ENCODE data around the gene CPEB2. TPM values are rescaled to one million over a fixed set of nuclear protein-coding genes. Genes with fewer than 3 reads are reported as not detected.
A peak's percentile ranks its signal among the peaks of the same experiment; 100 is the strongest.

CPEB2 gene
- total RNA-seq, 6 experiments from 2014 or later = 9.1 to 16.3 (median 12.9) TPM

DNA sequence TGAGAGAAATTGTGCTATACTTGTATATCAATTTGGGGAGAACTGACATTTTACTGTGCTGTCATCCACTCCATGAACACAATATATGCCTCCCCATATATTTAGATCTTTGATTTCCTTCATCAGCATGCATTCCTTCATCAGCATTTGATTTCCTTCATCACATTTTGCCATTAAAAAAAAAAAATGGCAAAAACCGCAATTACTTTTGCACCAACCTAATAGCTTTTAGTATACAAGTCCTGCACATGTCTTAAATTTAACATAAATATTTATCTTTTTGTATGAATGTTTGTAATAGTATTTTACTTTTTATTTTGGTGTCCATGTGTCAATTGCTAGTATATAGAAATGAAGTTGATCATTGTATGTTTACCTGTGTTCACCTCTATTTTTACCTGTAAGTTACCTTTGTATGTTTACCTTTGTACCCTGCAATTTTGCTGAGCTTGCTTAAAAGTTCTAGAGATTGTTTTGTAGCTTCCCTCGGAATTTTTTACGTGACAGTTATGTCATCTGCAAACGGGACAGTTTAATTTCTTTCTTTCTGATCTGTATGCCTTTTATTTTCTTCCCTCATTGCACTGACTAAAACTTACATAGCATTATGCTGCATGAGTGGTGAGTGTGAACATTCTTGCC is 86.2 kb downstream of the CPEB2 start:
- DNase-seq (no peak), ATAC-seq (peak in 1 of 4 donors; percentile 13)
- intact Hi-C loops (cut with DNase I) = no loop called here
- no peak overlapping the region for H3K27ac ChIP-seq
- 42% methylated on average over 4 of the region's 4 CpGs for WGBS (ENCODE audit: insufficient coverage, low coverage, low lambda C conversion rate, missing lambda C conversion rate)
- no peaks in the 10 kb centered on the region for H3K36me3 ChIP-seq
- H3K4me1 ChIP-seq = no peaks in the 10 kb centered on the region
- no peaks in the 10 kb centered on the region for H3K27me3 ChIP-seq
- TF ChIP-seq, protein P1, sequence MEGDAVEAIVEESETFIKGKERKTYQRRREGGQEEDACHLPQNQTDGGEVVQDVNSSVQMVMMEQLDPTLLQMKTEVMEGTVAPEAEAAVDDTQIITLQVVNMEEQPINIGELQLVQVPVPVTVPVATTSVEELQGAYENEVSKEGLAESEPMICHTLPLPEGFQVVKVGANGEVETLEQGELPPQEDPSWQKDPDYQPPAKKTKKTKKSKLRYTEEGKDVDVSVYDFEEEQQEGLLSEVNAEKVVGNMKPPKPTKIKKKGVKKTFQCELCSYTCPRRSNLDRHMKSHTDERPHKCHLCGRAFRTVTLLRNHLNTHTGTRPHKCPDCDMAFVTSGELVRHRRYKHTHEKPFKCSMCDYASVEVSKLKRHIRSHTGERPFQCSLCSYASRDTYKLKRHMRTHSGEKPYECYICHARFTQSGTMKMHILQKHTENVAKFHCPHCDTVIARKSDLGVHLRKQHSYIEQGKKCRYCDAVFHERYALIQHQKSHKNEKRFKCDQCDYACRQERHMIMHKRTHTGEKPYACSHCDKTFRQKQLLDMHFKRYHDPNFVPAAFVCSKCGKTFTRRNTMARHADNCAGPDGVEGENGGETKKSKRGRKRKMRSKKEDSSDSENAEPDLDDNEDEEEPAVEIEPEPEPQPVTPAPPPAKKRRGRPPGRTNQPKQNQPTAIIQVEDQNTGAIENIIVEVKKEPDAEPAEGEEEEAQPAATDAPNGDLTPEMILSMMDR (IDR thresholded peaks at IDR 0.05) = no peak
- no peak for TF ChIP-seq POLR2A (IDR thresholded peaks at IDR 0.05)
- H3K4me3 ChIP-seq = no peak overlapping the region
- H3K9me3 ChIP-seq = no peaks in the 10 kb centered on the region

- no peak for ATAC-seq
Observed at GRCh38 chr4:15089979-15090378, 87.7 kb downstream of the CPEB2 start.

GRCh38 chr4:15100380-15100779 is 98.1 kb downstream of the CPEB2 start:
- intact Hi-C loops (cut with DNase I) = no loop called here
- WGBS (ENCODE audit: insufficient coverage, low coverage, low lambda C conversion rate, missing lambda C conversion rate) = 67% methylated on average over 1 of the region's 1 CpG

More at GRCh38 chr4:15089979-15090378, 87.7 kb downstream of the CPEB2 start:
- Histone ChIP-seq H3K4me1 (no peaks in the 10 kb centered on the region), H3K4me3 (no peak overlapping the region), H3K36me3 (no peaks in the 10 kb centered on the region), H3K9me3 (no peaks in the 10 kb centered on the region), H3K27me3 (no peaks in the 10 kb centered on the region), H3K27ac (no peak overlapping the region)
- no peak for DNase-seq
- intact Hi-C loops (cut with DNase I) = no loop called here
- WGBS (ENCODE audit: insufficient coverage, low coverage, low lambda C conversion rate, missing lambda C conversion rate) = 88% methylated on average over 3 of the region's 3 CpGs
- no peak for TF ChIP-seq POLR2A (IDR thresholded peaks at IDR 0.05)
- TF ChIP-seq, protein P1 (IDR thresholded peaks at IDR 0.05) = no peak

GRCh38 chr4:15100994-15101695 is 98.9 kb downstream of the CPEB2 start:
- Histone ChIP-seq H3K27me3 (no peaks in the 10 kb centered on the region), H3K9me3 (no peaks in the 10 kb centered on the region), H3K36me3 (no peaks in the 10 kb centered on the region), H3K4me3 (no peak overlapping the region), H3K4me1 (peaks cover 0 to 13% (median 0%) of the 10 kb centered on the region in 4 donors), H3K27ac (peak overlapping the region in 1 of 3 donors; percentile 56)
- no peak for TF ChIP-seq POLR2A (IDR thresholded peaks at IDR 0.05)
- TF ChIP-seq, protein P1 (IDR thresholded peaks at IDR 0.05) = no peak
- DNase-seq = peak in 1 of 3 donors; percentile 49
- intact Hi-C loops (cut with DNase I) = no loop called here
- peak; percentile 64 to 89 (median 76) for ATAC-seq
- 40% methylated on average over 7 of the region's 7 CpGs for WGBS (ENCODE audit: insufficient coverage, low coverage, low lambda C conversion rate, missing lambda C conversion rate)

More at GRCh38 chr4:15100380-15100779, 98.1 kb downstream of the CPEB2 start:
- H3K9me3 ChIP-seq = no peaks in the 10 kb centered on the region
- TF ChIP-seq, protein P1 (IDR thresholded peaks at IDR 0.05) = no peak
- TF ChIP-seq POLR2A (IDR thresholded peaks at IDR 0.05) = no peak
- no peak overlapping the region for H3K4me3 ChIP-seq
- DNase-seq = no peak
- ATAC-seq = no peak
- no peaks in the 10 kb centered on the region for H3K36me3 ChIP-seq
- H3K27me3 ChIP-seq = no peaks in the 10 kb centered on the region
- peaks cover 0 to 13% (median 0%) of the 10 kb centered on the region in 4 donors for H3K4me1 ChIP-seq
- no peak overlapping the region for H3K27ac ChIP-seq
